ENCODE results near the gene ZC3H12D. TPM values are rescaled to one million over a fixed set of nuclear protein-coding genes. Genes with fewer than 3 reads are reported as not detected.
"Not testable (repeated sequence)": the region's sequence is repeated elsewhere in the genome, so short reads cannot be mapped to it uniquely, and the experiment has no call there.

ZC3H12D gene
- total and polyA plus RNA-seq, 11 donors: 0.14 to 3.0 (median 0.42) TPM

GRCh38 chr6:149497365-149497764 lies 12.6 kb upstream of the ZC3H12D start:
- no peaks in the 10 kb centered on the region for H3K27me3 ChIP-seq
- H3K4me3 ChIP-seq: no peak overlapping the region
- no peaks in the 10 kb centered on the region for H3K9me3 ChIP-seq
- 90 to 99% (median 95%) methylated on average over 2 of the region's 2 CpGs for WGBS, 4 donors
- H3K27ac ChIP-seq: no peak overlapping the region
- peaks cover 0 to 19% (median 2%) of the 10 kb centered on the region in 12 donors for H3K4me1 ChIP-seq
- TF ChIP-seq POLR2A (IDR thresholded peaks at IDR 0.05) (no peak), CTCF (IDR thresholded peaks at IDR 0.05) (no peak)
- intact Hi-C loops (cut with DNase I): no loop called here
- ATAC-seq (no peak), DNase-seq (no peak)
- H3K36me3 ChIP-seq: peaks cover 0 to 11% (median 0%) of the 10 kb centered on the region in 9 donors

- H3K27me3 ChIP-seq; H3K36me3 ChIP-seq; H3K27ac ChIP-seq; DNase-seq; intact Hi-C loops (cut with DNase I); H3K9me3 ChIP-seq; ATAC-seq; H3K4me3 ChIP-seq: not testable (repeated sequence)
- peaks cover 0 to 19% (median 2%) of the 10 kb centered on the region in 12 donors for H3K4me1 ChIP-seq
- WGBS, 4 donors: 92 to 97% (median 93%) methylated on average over 6 of the region's 6 CpGs
Observed at GRCh38 chr6:149496597-149496996, 11.8 kb upstream of the ZC3H12D start.

GRCh38 chr6:149495349-149496016 lies 10.7 kb upstream of the ZC3H12D start:
- 78 to 98% (median 85%) methylated on average over 11 of the region's 11 CpGs for WGBS, 4 donors

GRCh38 chr6:149494810-149495209 lies 10.0 kb upstream of the ZC3H12D start:
- Histone ChIP-seq H3K27ac (peak overlapping the region in 1 of 12 donors; percentile 39), H3K4me1 (peaks cover 0 to 17% (median 2%) of the 10 kb centered on the region in 12 donors)
- WGBS, 4 donors: 88 to 95% (median 91%) methylated on average over 4 of the region's 4 CpGs
- H3K27me3 ChIP-seq; H3K9me3 ChIP-seq; intact Hi-C loops (cut with DNase I); H3K4me3 ChIP-seq; ATAC-seq; H3K36me3 ChIP-seq; DNase-seq: not testable (repeated sequence)

More at GRCh38 chr6:149495349-149496016, 10.7 kb upstream of the ZC3H12D start:
- H3K9me3 ChIP-seq; ATAC-seq; H3K27me3 ChIP-seq; H3K36me3 ChIP-seq; H3K4me3 ChIP-seq; intact Hi-C loops (cut with DNase I); DNase-seq: not testable (repeated sequence)
- Histone ChIP-seq H3K27ac (peak overlapping the region in 1 of 12 donors; percentile 39), H3K4me1 (peaks cover 0 to 19% (median 2%) of the 10 kb centered on the region in 12 donors)

GRCh38 chr6:149493761-149494320 lies 9.0 kb upstream of the ZC3H12D start:
- Histone ChIP-seq H3K4me1 (peaks cover 0 to 8% (median under 1%) of the 10 kb centered on the region in 12 donors), H3K27me3 (no peaks in the 10 kb centered on the region), H3K4me3 (no peak overlapping the region), H3K27ac (no peak overlapping the region), H3K9me3 (no peaks in the 10 kb centered on the region), H3K36me3 (no peaks in the 10 kb centered on the region)
- DNase-seq (no peak), ATAC-seq (no peak)
- intact Hi-C loops (cut with DNase I): no loop called here
- TF ChIP-seq POLR2A (IDR thresholded peaks at IDR 0.05) (no peak), CTCF (IDR thresholded peaks at IDR 0.05) (no peak)
- 92 to 94% (median 93%) methylated on average over 7 of the region's 7 CpGs for WGBS, 4 donors

All from heart left ventricle (tissue), 16 donors.